NAMALWA (cell line): ENCODE data around the gene FDX1.
A peak's percentile ranks its signal among the peaks of the same experiment; 100 is the strongest.

ENCODE experiments used
- DNase-seq: peaks from one replicate; pipeline ENCODE4 v3.0.0-alpha.2; 2015; ENCODE audit warnings: low spot score

FDX1 gene

GRCh38 chr11:110468121-110468520 is 38.4 kb downstream of the FDX1 start:
- DNase-seq = no peak

GRCh38 chr11:110469127-110469526 is 39.4 kb downstream of the FDX1 start:
- DNase-seq = no peak

GRCh38 chr11:110470716-110471115 is 41.0 kb downstream of the FDX1 start:
- DNase-seq = no peak

- DNase-seq = no peak
Observed at GRCh38 chr11:110471371-110471770, 41.6 kb downstream of the FDX1 start.

- no peak for DNase-seq
Observed at GRCh38 chr11:110472858-110473257, 43.1 kb downstream of the FDX1 start.

- DNase-seq = no peak
Observed at GRCh38 chr11:110473706-110474105, 44.0 kb downstream of the FDX1 start.

- no peak for DNase-seq
Observed at GRCh38 chr11:110474578-110474977, 44.8 kb downstream of the FDX1 start.

GRCh38 chr11:110475671-110476070 is 45.9 kb downstream of the FDX1 start:
- no peak for DNase-seq

- DNase-seq = peak; percentile 9
Observed at GRCh38 chr11:110478410-110478809, 48.7 kb downstream of the FDX1 start.

GRCh38 chr11:110479108-110480101 is 49.7 kb downstream of the FDX1 start:
- peak; percentile 51 for DNase-seq

GRCh38 chr11:110481523-110481922 is 51.8 kb downstream of the FDX1 start:
- DNase-seq = no peak

- no peak for DNase-seq
Observed at GRCh38 chr11:110486156-110486555, 56.4 kb downstream of the FDX1 start.

GRCh38 chr11:110488446-110488845 is 58.7 kb downstream of the FDX1 start:
- no peak for DNase-seq

- DNase-seq = no peak
Observed at GRCh38 chr11:110490886-110491285, 61.1 kb downstream of the FDX1 start.

GRCh38 chr11:110491577-110492320 is 62.0 kb downstream of the FDX1 start:
- no peak for DNase-seq

GRCh38 chr11:110492321-110492685 is 62.6 kb downstream of the FDX1 start:
- DNase-seq = no peak

GRCh38 chr11:110493346-110493745 is 63.6 kb downstream of the FDX1 start:
- DNase-seq = no peak

- no peak for DNase-seq
Observed at GRCh38 chr11:110497231-110497978, 67.7 kb downstream of the FDX1 start.

- no peak for DNase-seq
Observed at GRCh38 chr11:110501428-110501827, 71.7 kb downstream of the FDX1 start.

- no peak for DNase-seq
Observed at GRCh38 chr11:110505528-110506284, 76.0 kb downstream of the FDX1 start.

- no peak for DNase-seq
Observed at GRCh38 chr11:110507328-110507727, 77.6 kb downstream of the FDX1 start.

GRCh38 chr11:110508786-110509185 is 79.0 kb downstream of the FDX1 start:
- no peak for DNase-seq
